Heart left ventricle (tissue), 16 donors: Measurements from ENCODE around the gene TMEM37. TPM values are rescaled to one million over a fixed set of nuclear protein-coding genes. Genes with fewer than 3 reads are reported as not detected.

Experiments
- ATAC-seq, 4 donors: fragments of 200-7000 bp; cut with Tn5 transposase; one replicate each; pipeline ENCODE4 v1.9.1; 2020 to 2022; ENCODE audit warnings: moderate library complexity in 4 of 4, mild to moderate bottlenecking in 3 of 4, moderate number of reproducible peaks in 1 of 4
- DNase-seq, 5 donors: peaks; one replicate each; pipeline ENCODE4 v3.0.0-alpha.2; 2020
- H3K27ac ChIP-seq, 12 donors: fragments of 200-600 bp; sonication (generic) in 4 of 12; one replicate each; pipeline versions ENCODE4 v1.5.0 to v1.8.0; 2016 to 2022; ENCODE audit warnings: mild to moderate bottlenecking in 2 of 12
- H3K27me3 ChIP-seq, 9 donors: fragments of 200-600 bp; sonication (generic) in 2 of 9; one replicate each; pipeline versions ENCODE4 v1.5.1 to v1.8.0; 2016 to 2022; ENCODE audit warnings: mild to moderate bottlenecking in 3 of 9
- H3K36me3 ChIP-seq, 9 donors: fragments of 200-600 bp; sonication (generic) in 2 of 9; one replicate each; pipeline versions ENCODE4 v1.5.0 to v1.8.0; 2018 to 2022; ENCODE audit warnings: mild to moderate bottlenecking in 2 of 9
- H3K4me1 ChIP-seq, 12 donors: fragments of 200-600 bp; sonication (generic) in 4 of 12; one replicate each; pipeline versions ENCODE4 v1.5.0 to v1.8.0; 2016 to 2022; ENCODE audit warnings: mild to moderate bottlenecking in 3 of 12
- H3K4me3 ChIP-seq, 12 donors: fragments of 200-600 bp; sonication (generic) in 4 of 12; one replicate each; pipeline versions ENCODE4 v1.5.0 to v1.8.0; 2017 to 2022; ENCODE audit warnings: mild to moderate bottlenecking in 9 of 12, moderate library complexity in 4 of 12
- H3K9me3 ChIP-seq, 12 donors: fragments of 200-600 bp; sonication (generic) in 4 of 12; one replicate each; pipeline versions ENCODE4 v1.5.0 to v1.8.0; 2016 to 2022; ENCODE audit warnings: mild to moderate bottlenecking in 1 of 12
- CTCF ChIP-seq, 12 donors: fragments of 200-600 bp; sonication (generic) in 4 of 12; IDR thresholded peaks; one replicate each; pipeline versions ENCODE4 v1.5.0 to v1.8.0; 2018 to 2022; ENCODE audit warnings: antibody characterized with exemption in 12 of 12, mild to moderate bottlenecking in 5 of 12
- POLR2A ChIP-seq, 2 donors: fragments of 450-650 bp; IDR thresholded peaks; one replicate each; pipeline ENCODE4 v1.6.1; 2017; ENCODE audit warnings: antibody characterized with exemption in 2 of 2, mild to moderate bottlenecking in 2 of 2, moderate library complexity in 2 of 2
- WGBS, 4 donors: extraction: QIAGEN DNeasy Blood & Tissue Kit in 2 of 4; methylation state at CpG; one replicate each; pipeline versions ENCODE4 v1.1.5 to v1.1.7; 2013 to 2018; 5-methylcytosine and 5-hydroxymethylcytosine counted together
- intact Hi-C, 10 donors: fragments of 100-400 bp; cut with DNase I; formaldehyde crosslinking; loops; one replicate each; pipeline versions ENCODE4 v1.11.1 to v1.14.2; 2022
- polyA plus RNA-seq, 2 donors: library from polyadenylated mRNA; stranded (reverse); fragments of 200-250 nt; gene quantifications; one replicate each; pipeline ENCODE4 v1.2.3, GENCODE V29; 2013
- total RNA-seq, 9 donors: library from RNA; depleted of rRNA in 2 of 9; stranded (reverse); fragments of >200 nt in 2 of 9; fragmentation: NEBNext Ultra II Directional in 3 of 9; extraction: Animal tissue kit (Norgen Biotek cat#: 25700) in 3 of 9; gene quantifications; one replicate each; pipeline versions ENCODE4 v1.1.0 to v1.2.4, GENCODE V29; 2016 to 2023
- donor health status: ischemic (EF 13 %, LVEDD 7.1; RV severe dilation, severe dysfunction).
- donor health status: healthy with polysubstance abuse.
- donor health status: DM: no; HTN: yes; CAD: no.
- donor health status: DM: no; HTN: no; CAD: no.
- donor health status: ischemic (EF 25% LVEDD 6.9; RV normal size, moderate dysfunction).
- donor health status: ischemic (EF 25% LVEDD 5.7; RV mildly dilated, moderate dysfunction).
- donor health status: healthy.
- donor health status: DM: yes; HTN: yes; CAD: no.
- donor health status: ischemic (EF 35%, LVEDD 5.7; RV mildly dilated, moderate dysfunction).
- donor health status: nonischemic (EF 11% LVEDD 7.7; RV severe dilation, severe dysfunction).
- donor health status: DM: yes; HTN: yes; CAD: no.
- donor health status: PGD.
- donor health status: ischemic (EF 29% LVEDD 5.4; RV normal size, mild dysfunction).
- donor health status: nonischemic (EF 23%, LVEDD 6.1; RV moderate dilation, normal function).

TMEM37 gene
- total and polyA plus RNA-seq, 11 donors, result 0.75 to 24.6 (median 1.6) TPM

- H3K9me3 ChIP-seq, result no peaks in the 10 kb centered on the region
- H3K27ac ChIP-seq, result no peak overlapping the region
- intact Hi-C loops, result no loop called here
- no peak overlapping the region for H3K4me3 ChIP-seq
- TF ChIP-seq POLR2A (IDR thresholded peaks at IDR 0.05) (no peak), CTCF (IDR thresholded peaks at IDR 0.05) (no peak)
- no peaks in the 10 kb centered on the region for H3K27me3 ChIP-seq
- H3K36me3 ChIP-seq, result no peaks in the 10 kb centered on the region
- WGBS, 4 donors, result 85 to 92% (median 91%) methylated on average over 6 of the region's 6 CpGs
- DNase-seq (no peak), ATAC-seq (no peak)
- H3K4me1 ChIP-seq, result no peaks in the 10 kb centered on the region
Measured at GRCh38 chr2:119438726-119439284, 7.2 kb downstream of the TMEM37 start.

- no peaks in the 10 kb centered on the region for H3K36me3 ChIP-seq
- intact Hi-C loops, result no loop called here
- no peak for TF ChIP-seq POLR2A (IDR thresholded peaks at IDR 0.05)
- no peak for TF ChIP-seq CTCF (IDR thresholded peaks at IDR 0.05)
- ATAC-seq, result no peak
- no peaks in the 10 kb centered on the region for H3K4me1 ChIP-seq
- 81 to 90% (median 87%) methylated on average over 11 to 15 of the region's 15 CpGs for WGBS, 4 donors
- H3K27me3 ChIP-seq, result no peaks in the 10 kb centered on the region
- H3K27ac ChIP-seq, result no peak overlapping the region
- no peaks in the 10 kb centered on the region for H3K9me3 ChIP-seq
- H3K4me3 ChIP-seq, result no peak overlapping the region
- no peak for DNase-seq
Measured at GRCh38 chr2:119439574-119440500, 8.2 kb downstream of the TMEM37 start.

DNA sequence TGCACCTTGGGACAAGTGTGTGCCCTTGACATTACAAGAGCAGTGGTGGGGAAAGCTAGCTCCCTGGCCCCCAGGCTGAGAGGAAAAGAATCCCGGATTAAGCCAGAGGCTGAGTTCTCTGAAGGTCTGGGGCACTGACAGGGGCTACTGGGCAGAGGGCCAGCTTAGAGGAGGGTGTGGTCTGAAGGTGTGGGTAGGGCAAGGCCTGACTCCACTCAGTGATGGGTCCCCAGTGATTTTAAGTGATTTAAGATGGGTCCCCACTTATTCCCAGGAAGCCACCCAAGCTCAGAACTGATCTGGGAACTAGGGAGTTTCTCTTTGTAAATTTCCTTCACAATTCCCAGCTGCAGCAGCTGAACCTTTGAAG lies 8.8 kb downstream of the TMEM37 start:
- Histone ChIP-seq H3K4me3 (no peak overlapping the region), H3K9me3 (no peaks in the 10 kb centered on the region), H3K4me1 (no peaks in the 10 kb centered on the region), H3K27me3 (no peaks in the 10 kb centered on the region), H3K36me3 (no peaks in the 10 kb centered on the region), H3K27ac (no peak overlapping the region)
- TF ChIP-seq POLR2A (IDR thresholded peaks at IDR 0.05) (no peak), CTCF (IDR thresholded peaks at IDR 0.05) (no peak)
- ATAC-seq (no peak), DNase-seq (no peak)
- intact Hi-C loops, result no loop called here
- WGBS, 4 donors, result 14 to 49% (median 40%) methylated on average over 1 of the region's 1 CpG

DNA sequence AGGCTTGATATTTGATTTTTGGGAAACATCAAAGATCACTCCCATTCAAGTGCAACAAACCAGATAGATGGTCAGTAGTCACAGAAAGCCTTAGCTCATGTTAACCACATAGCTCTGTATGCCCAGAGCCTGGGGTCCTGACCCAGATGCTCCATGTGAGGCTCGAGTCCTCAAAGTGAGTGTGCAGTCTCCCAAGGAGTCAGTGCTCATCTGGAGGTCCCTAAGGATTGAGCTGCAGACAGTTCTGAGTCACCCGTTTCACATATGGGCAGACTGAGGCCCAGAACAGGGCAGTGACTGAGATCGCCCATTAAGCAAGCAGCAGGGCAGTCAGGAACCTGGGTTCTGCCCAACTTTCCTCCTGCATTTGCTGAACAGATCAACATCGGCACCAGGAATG lies 9.2 kb downstream of the TMEM37 start:
- Histone ChIP-seq H3K36me3 (no peaks in the 10 kb centered on the region), H3K4me3 (no peak overlapping the region), H3K27ac (no peak overlapping the region), H3K9me3 (no peaks in the 10 kb centered on the region), H3K4me1 (no peaks in the 10 kb centered on the region), H3K27me3 (no peaks in the 10 kb centered on the region)
- ATAC-seq (no peak), DNase-seq (no peak)
- WGBS, 4 donors, result 76 to 92% (median 86%) methylated on average over 3 to 4 of the region's 4 CpGs
- no peak for TF ChIP-seq CTCF (IDR thresholded peaks at IDR 0.05)
- no peak for TF ChIP-seq POLR2A (IDR thresholded peaks at IDR 0.05)
- intact Hi-C loops, result no loop called here
